B cell (primary cell): ENCODE results near the gene FMNL1. TPM values are rescaled to one million over a fixed set of nuclear protein-coding genes. Genes with fewer than 3 reads are reported as not detected.

Experiments
- ATAC-seq: fragments of 200-7000 bp; cut with Tn5 transposase; one replicate; pipeline ENCODE4 v1.10.0; 2021; ENCODE audit warnings: low read depth, mild to moderate bottlenecking, moderate number of reproducible peaks, moderate library complexity
- CTCF ChIA-PET: fragments of 350-600 bp; sonication (Branson Sonifier 250); formaldehyde crosslinking; loops from one replicate; lab custom pipeline; 2021; ENCODE audit warnings: antibody characterized with exemption, inconsistent platforms; lab: Charles Lee
- POLR2A ChIA-PET: fragments of 350-600 bp; sonication (Branson Sonifier 250); formaldehyde crosslinking; loops from one replicate; lab custom pipeline; 2021; ENCODE audit warnings: antibody characterized with exemption; lab: Charles Lee
- DNase-seq: peaks from one replicate; pipeline ENCODE4 v3.0.0; 2013
- H2AFZ ChIP-seq: 2 replicates; pipeline ENCODE4 v1.6.1; 2012; ENCODE audit warnings: mild to moderate bottlenecking, low read depth, low read length; ENCODE audit not compliant: insufficient read depth, poor library complexity, severe bottlenecking
- H3K27ac ChIP-seq, 2 donors: 1 replicate in 1 of 2; 2 replicates in 1 of 2; pipeline ENCODE4 v1.5.1; 2012 to 2013; ENCODE audit warnings: low read length in 2 of 2, mild to moderate bottlenecking in 2 of 2, moderate library complexity in 1 of 2
- H3K27me3 ChIP-seq, 4 experiments: fragments of 200-600 bp in 1 of 4; sonication (generic) in 1 of 4; replicated peaks in 1 of 4; 1 replicate in 2 of 4; 2 replicates in 2 of 4; pipeline versions ENCODE4 v1.6.1 to v1.7.0; 2013 to 2016; ENCODE audit warnings: low read length in 3 of 4, mild to moderate bottlenecking in 2 of 4, mixed read lengths in 1 of 4, moderate library complexity in 1 of 4; ENCODE audit not compliant: insufficient read depth in 4 of 4, control insufficient read depth in 3 of 4; ENCODE audit errors: control extremely low read depth in 1 of 4
- H3K36me3 ChIP-seq, 2 experiments: replicated peaks in 1 of 2; 1 replicate in 1 of 2; 2 replicates in 1 of 2; pipeline versions ENCODE4 v1.6.1 to v1.7.1; 2013; ENCODE audit warnings: low read length in 1 of 2; ENCODE audit not compliant: insufficient read depth in 2 of 2, control insufficient read depth in 1 of 2; ENCODE audit errors: control extremely low read depth in 1 of 2, extremely low read depth in 1 of 2
- H3K4me1 ChIP-seq, 2 donors: fragments of 200-600 bp in 1 of 2; sonication (generic) in 1 of 2; 1 replicate in 1 of 2; 2 replicates in 1 of 2; pipeline versions ENCODE4 v1.5.1 to v1.6.1; 2013 to 2017; ENCODE audit warnings: low read length in 2 of 2; ENCODE audit not compliant: control insufficient read depth in 2 of 2, insufficient read depth in 2 of 2
- H3K4me2 ChIP-seq: replicated peaks from 2 replicates; pipeline ENCODE3; 2012; ENCODE audit warnings: mild to moderate bottlenecking, low read depth, low read length; ENCODE audit not compliant: poor library complexity, severe bottlenecking
- H3K4me3 ChIP-seq, 5 experiments: fragments of 200-600 bp in 1 of 5; sonication (generic) in 1 of 5; 1 replicate in 3 of 5; 2 replicates in 2 of 5; pipeline versions ENCODE4 v1.5.1 to v1.7.0; 2011 to 2016; ENCODE audit warnings: low read length in 4 of 5, mild to moderate bottlenecking in 4 of 5, low read depth in 2 of 5, control low read depth in 1 of 5, moderate library complexity in 1 of 5; ENCODE audit not compliant: insufficient read depth in 1 of 5; ENCODE audit errors: control extremely low read depth in 1 of 5, extremely low read depth in 1 of 5
- H3K79me2 ChIP-seq: fragments of 200-600 bp; sonication (generic); one replicate; pipeline ENCODE4 v1.6.0; 2016; ENCODE audit warnings: low read length; ENCODE audit not compliant: control insufficient read depth, insufficient read depth
- H3K9ac ChIP-seq: fragments of 200-600 bp; sonication (generic); 2 replicates; pipeline ENCODE4 v1.6.1; 2017; ENCODE audit warnings: mild to moderate bottlenecking, low read length, moderate library complexity
- H3K9me3 ChIP-seq, 3 donors: one replicate each; pipeline versions ENCODE4 v1.6.1 to v1.7.1; 2013; ENCODE audit warnings: low read length in 2 of 3; ENCODE audit not compliant: control insufficient read depth in 2 of 3, insufficient read depth in 1 of 3; ENCODE audit errors: control extremely low read depth in 1 of 3
- H4K20me1 ChIP-seq: 2 replicates; pipeline ENCODE4 v1.6.0; 2012; ENCODE audit warnings: mild to moderate bottlenecking, low read length; ENCODE audit not compliant: insufficient read depth, control insufficient read depth, poor library complexity, severe bottlenecking
- H3K27ac Mint-ChIP-seq: one replicate; pipeline ENCODE4 v1.8.0; 2021; ENCODE audit warnings: mixed read lengths
- H3K27me3 Mint-ChIP-seq: one replicate; pipeline ENCODE4 v1.8.0; 2021; ENCODE audit warnings: mixed read lengths
- H3K4me1 Mint-ChIP-seq: one replicate; pipeline ENCODE4 v1.8.0; 2021; ENCODE audit warnings: mixed read lengths
- H3K4me3 Mint-ChIP-seq: one replicate; pipeline ENCODE4 v1.8.0; 2021; ENCODE audit warnings: mixed read lengths
- H3K9me3 Mint-ChIP-seq: one replicate; pipeline ENCODE4 v1.8.0; 2022; ENCODE audit warnings: mixed read lengths; ENCODE audit not compliant: insufficient read depth
- CTCF ChIP-seq: fragments of 200-600 bp; IDR thresholded peaks from one replicate; pipeline ENCODE4 v1.8.0; 2022; ENCODE audit warnings: antibody characterized with exemption, mild to moderate bottlenecking
- EZH2 ChIP-seq: IDR thresholded peaks from 2 replicates; pipeline ENCODE4 v1.6.1; 2012; ENCODE audit warnings: borderline replicate concordance, low read depth, mild to moderate bottlenecking, moderate library complexity, low read length; ENCODE audit not compliant: insufficient read depth, poor library complexity, severe bottlenecking
- WGBS: methylation state at CpG from one replicate; pipeline ENCODE4 v1.1.5; 2013; ENCODE audit warnings: missing lambda C conversion rate; ENCODE audit not compliant: insufficient coverage; 5-methylcytosine and 5-hydroxymethylcytosine counted together
- intact Hi-C: fragments of 100-400 bp; cut with micrococcal nuclease; formaldehyde crosslinking; loops from one replicate; pipeline ENCODE4 v1.10.0; 2022
- polyA plus RNA-seq: library from polyadenylated mRNA; depleted of rRNA; stranded (reverse); fragments of >200 nt; gene quantifications from 2 replicates; pipeline ENCODE4 v1.2.3, GENCODE V29; 2012
- total RNA-seq, 2 donors: library from RNA; stranded (reverse); fragments of 120-200 nt in 1 of 2; gene quantifications; 1 replicate in 1 of 2; 2 replicates in 1 of 2; pipeline versions ENCODE4 v1.2.3 to v1.2.4, GENCODE V29; 2013 to 2022

The FMNL1 gene
- total and polyA plus RNA-seq, 2 donors (not counting 1 experiment from before 2014, with no cell fraction given): 386 to 663 TPM

DNA sequence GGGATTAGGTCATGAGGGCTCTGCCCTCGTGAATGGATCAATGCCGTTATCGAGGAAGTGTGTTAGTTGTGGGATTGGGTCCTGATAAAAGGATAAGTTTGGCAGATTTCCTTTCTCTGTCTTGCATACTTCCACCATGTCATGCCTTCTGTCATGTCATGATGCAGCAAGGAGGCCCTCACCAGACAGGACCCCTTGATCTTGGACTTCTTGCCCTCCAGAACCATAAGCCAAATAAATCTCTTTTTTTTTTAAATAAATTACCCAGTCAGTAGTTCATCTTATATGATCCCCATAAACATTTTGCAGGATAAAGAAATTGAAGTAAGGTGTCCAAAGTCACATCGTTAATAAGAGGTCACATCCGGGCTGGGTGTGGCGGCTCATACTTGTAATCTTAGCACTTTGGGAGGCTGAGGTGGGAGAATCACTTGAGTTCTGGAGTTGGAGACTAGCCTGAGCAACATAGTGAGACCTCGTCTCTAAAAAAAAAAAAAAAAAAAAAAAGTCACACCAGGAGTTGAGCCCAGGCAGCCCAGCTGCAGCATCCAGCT is 34.8 kb upstream of the FMNL1 start:
- TF ChIP-seq CTCF: no peak
- no peak for TF ChIP-seq EZH2
- H3K27ac ChIP-seq: no peak overlapping the region
- DNase-seq (no peak), ATAC-seq (no peak)
- no peaks in the 10 kb centered on the region for H4K20me1 ChIP-seq
- H3K9me3 ChIP-seq: no peaks in the 10 kb centered on the region
- Mint-ChIP-seq H3K27ac (no peak overlapping the region), H3K4me1 (no peaks in the 10 kb centered on the region), H3K9me3 (no peaks in the 10 kb centered on the region), H3K27me3 (no peaks in the 10 kb centered on the region), H3K4me3 (no peak overlapping the region)
- H2AFZ ChIP-seq: no peak overlapping the region
- H3K4me2 ChIP-seq: no peak overlapping the region
- WGBS: 97% methylated on average over 7 of the region's 7 CpGs
- H3K36me3 ChIP-seq: no peaks in the 10 kb centered on the region
- H3K9ac ChIP-seq: no peak overlapping the region
- H3K4me1 ChIP-seq: no peaks in the 10 kb centered on the region
- H3K4me3 ChIP-seq: no peak overlapping the region
- H3K79me2 ChIP-seq: no peaks in the 10 kb centered on the region
- intact Hi-C loops: no loop called here
- ChIA-PET CTCF (interaction anchor here (0.6 kb wide), 1 partner anchor 24 kb away, joined by 3 read pairs; no protein-coding TSS in a partner anchor), POLR2A (no interaction called here)
- H3K27me3 ChIP-seq: peaks cover 0 to 2% (median 0%) of the 10 kb centered on the region in 4 experiments

GRCh38 chr17:45189009-45189408 is 32.7 kb upstream of the FMNL1 start:
- ChIA-PET POLR2A (interaction anchor here (1.5 kb wide), 1 partner anchor 18 kb away, joined by 3 read pairs; no protein-coding TSS in a partner anchor), CTCF (interaction anchor here (0.7 to 2.3 kb wide), 3 partner anchors 9 to 122 kb away, joined by 4 to 9 read pairs (median 6); partner anchors contain the start of gene ACBD4)

More at GRCh38 chr17:45189009-45189408, 32.7 kb upstream of the FMNL1 start:
- no peaks in the 10 kb centered on the region for H3K27me3 ChIP-seq
- intact Hi-C loops: no loop called here
- TF ChIP-seq EZH2: no peak
- TF ChIP-seq CTCF: no peak
- no peaks in the 10 kb centered on the region for H3K36me3 ChIP-seq
- no peaks in the 10 kb centered on the region for H3K27me3 Mint-ChIP-seq
- H3K4me3 Mint-ChIP-seq: no peak overlapping the region
- no peak for ATAC-seq
- no peaks in the 10 kb centered on the region for H3K4me1 Mint-ChIP-seq
- no peak overlapping the region for H2AFZ ChIP-seq
- no CpG with 5 or more reads among the region's 2 CpGs for WGBS
- no peak for DNase-seq
- no peak overlapping the region for H3K27ac ChIP-seq
- H3K4me1 ChIP-seq: no peaks in the 10 kb centered on the region
- no peaks in the 10 kb centered on the region for H3K9me3 Mint-ChIP-seq
- H3K4me3 ChIP-seq: no peak overlapping the region
- no peaks in the 10 kb centered on the region for H3K79me2 ChIP-seq
- no peak overlapping the region for H3K4me2 ChIP-seq
- H3K9me3 ChIP-seq: no peaks in the 10 kb centered on the region
- no peaks in the 10 kb centered on the region for H4K20me1 ChIP-seq
- no peak overlapping the region for H3K27ac Mint-ChIP-seq
- H3K9ac ChIP-seq: no peak overlapping the region
